NCI-H82 treated with DMSO at 0.1 percent for 48 hours (cell line): ENCODE measurements around the gene PKNOX2.

Experiments used
- DNase-seq: peaks from one replicate; lab custom pipeline; 2025; ENCODE audit not compliant: unreplicated experiment; lab: John Stamatoyannopoulos, UW

Gene PKNOX2

GRCh38 chr11:125306476-125306875, 141.9 kb downstream of the PKNOX2 start:
- DNase-seq: no peak

GRCh38 chr11:125308246-125308645, 143.7 kb downstream of the PKNOX2 start:
- no peak for DNase-seq

- DNase-seq: no peak
Observed at GRCh38 chr11:125312391-125312790, 147.8 kb downstream of the PKNOX2 start.

- no peak for DNase-seq
Observed at GRCh38 chr11:125312812-125313211, 148.3 kb downstream of the PKNOX2 start.

- no peak for DNase-seq
Observed at GRCh38 chr11:125313271-125314219, 149.0 kb downstream of the PKNOX2 start.

GRCh38 chr11:125314276-125315078, 149.9 kb downstream of the PKNOX2 start:
- no peak for DNase-seq

GRCh38 chr11:125315079-125315740, 150.7 kb downstream of the PKNOX2 start:
- DNase-seq: no peak

- no peak for DNase-seq
Observed at GRCh38 chr11:125317416-125317815, 152.9 kb downstream of the PKNOX2 start.

GRCh38 chr11:125319649-125320048, 155.1 kb downstream of the PKNOX2 start:
- DNase-seq: no peak

GRCh38 chr11:125320347-125321076, 156.0 kb downstream of the PKNOX2 start:
- DNase-seq: no peak

GRCh38 chr11:125322289-125322688, 157.7 kb downstream of the PKNOX2 start:
- DNase-seq: no peak

GRCh38 chr11:125325196-125325595, 160.6 kb downstream of the PKNOX2 start:
- DNase-seq: no peak

GRCh38 chr11:125326126-125326525, 161.6 kb downstream of the PKNOX2 start:
- DNase-seq: no peak

- no peak for DNase-seq
Observed at GRCh38 chr11:125327518-125328224, 163.1 kb downstream of the PKNOX2 start.

- no peak for DNase-seq
Observed at GRCh38 chr11:125328225-125328580, 163.7 kb downstream of the PKNOX2 start.

GRCh38 chr11:125329786-125330185, 165.2 kb downstream of the PKNOX2 start:
- DNase-seq: no peak

- DNase-seq: no peak
Observed at GRCh38 chr11:125330462-125331325, 166.1 kb downstream of the PKNOX2 start.

- no peak for DNase-seq
Observed at GRCh38 chr11:125331357-125332035, 166.9 kb downstream of the PKNOX2 start.

GRCh38 chr11:125332821-125333220, 168.3 kb downstream of the PKNOX2 start:
- no peak for DNase-seq
